WTC11 (cell line): ENCODE measurements around the gene EPDR1. TPM values are rescaled to one million over a fixed set of nuclear protein-coding genes. Genes with fewer than 3 reads are reported as not detected.

Experiments
- ATAC-seq: fragments of 200-7000 bp; cut with Tn5 transposase; 2 replicates; pipeline ENCODE4 v1.10.0; 2021; ENCODE audit warnings: mild to moderate bottlenecking, moderate library complexity
- CTCF ChIA-PET: fragments of 300-600 bp; sonication (Branson Sonifier 250); formaldehyde crosslinking; loops from one replicate; lab custom pipeline; 2021; ENCODE audit warnings: antibody characterized with exemption; lab: Charles Lee
- POLR2A ChIA-PET: fragments of 350-600 bp; sonication (Branson Sonifier 250); formaldehyde crosslinking; loops from one replicate; lab custom pipeline; 2021; ENCODE audit warnings: antibody characterized with exemption; lab: Charles Lee
- DNase-seq: peaks from one replicate; pipeline ENCODE4 v3.0.0; 2021; ENCODE audit warnings: low spot score
- H3K27ac Mint-ChIP-seq: 2 replicates; pipeline ENCODE4 v1.8.0; 2021; ENCODE audit warnings: mixed read lengths
- H3K27me3 Mint-ChIP-seq: 2 replicates; pipeline ENCODE4 v1.8.0; 2021; ENCODE audit warnings: low read depth, mild to moderate bottlenecking, moderate library complexity, mixed read lengths
- H3K36me3 Mint-ChIP-seq: 2 replicates; pipeline ENCODE4 v1.8.0; 2021; ENCODE audit warnings: mixed read lengths
- H3K4me1 Mint-ChIP-seq: 2 replicates; pipeline ENCODE4 v1.8.0; 2022; ENCODE audit warnings: mixed read lengths
- H3K4me3 Mint-ChIP-seq: 2 replicates; pipeline ENCODE4 v1.8.0; 2021; ENCODE audit warnings: mild to moderate bottlenecking, moderate library complexity, mixed read lengths
- H3K9me3 Mint-ChIP-seq: 2 replicates; pipeline ENCODE4 v1.8.0; 2021; ENCODE audit warnings: mixed read lengths
- CTCF ChIP-seq: fragments of 200-600 bp; IDR thresholded peaks from 2 replicates; pipeline ENCODE4 v1.8.0; 2022; ENCODE audit warnings: antibody characterized with exemption
- E2F4 ChIP-seq: sonication (generic); formaldehyde crosslinking; IDR thresholded peaks from 2 replicates; pipeline ENCODE4 v1.8.1; 2022; ENCODE audit warnings: low read depth, mild to moderate bottlenecking, moderate library complexity, missing genetic modification reagents, borderline replicate concordance
- ESRRA ChIP-seq: sonication (generic); formaldehyde crosslinking; IDR thresholded peaks from 2 replicates; pipeline ENCODE4 v1.8.1; 2022; ENCODE audit warnings: mild to moderate bottlenecking, missing genetic modification reagents, borderline replicate concordance
- FOXK1 ChIP-seq: sonication (generic); formaldehyde crosslinking; IDR thresholded peaks from 2 replicates; pipeline ENCODE4 v1.8.0; 2022; ENCODE audit warnings: mild to moderate bottlenecking, moderate library complexity, missing genetic modification reagents
- HMGA2 ChIP-seq: fragments of 250-450 bp; sonication (Bioruptor Pico); IDR thresholded peaks from 2 replicates; pipeline ENCODE4 v1.4.0; 2021; ENCODE audit warnings: mild to moderate bottlenecking, moderate library complexity
- JUN ChIP-seq: sonication (generic); formaldehyde crosslinking; IDR thresholded peaks from 2 replicates; pipeline ENCODE4 v1.8.0; 2023; ENCODE audit warnings: mild to moderate bottlenecking, missing genetic modification reagents
- NFATC4 ChIP-seq: fragments of 250-450 bp; sonication (Bioruptor Pico); IDR thresholded peaks from 2 replicates; pipeline ENCODE4 v1.9.0; 2021; ENCODE audit warnings: mild to moderate bottlenecking
- NFE2L1 ChIP-seq: sonication (generic); formaldehyde crosslinking; IDR thresholded peaks from 2 replicates; pipeline ENCODE4 v1.8.1; 2023; ENCODE audit warnings: missing genetic modification reagents
- NR3C1 ChIP-seq: sonication (generic); formaldehyde crosslinking; conservative IDR thresholded peaks from 2 replicates; pipeline ENCODE4 v1.8.1; 2023; ENCODE audit warnings: low read depth, mild to moderate bottlenecking, missing genetic modification reagents
- OVOL2 ChIP-seq: fragments of 250-450 bp; sonication (Bioruptor Pico); IDR thresholded peaks from 2 replicates; pipeline ENCODE4 v1.9.0; 2021; ENCODE audit warnings: mild to moderate bottlenecking, borderline replicate concordance
- RORB ChIP-seq: fragments of 250-450 bp; sonication (Bioruptor Pico); IDR thresholded peaks from 2 replicates; pipeline ENCODE4 v1.9.0; 2021; ENCODE audit warnings: mild to moderate bottlenecking
- SMAD3 ChIP-seq: sonication (generic); formaldehyde crosslinking; IDR thresholded peaks from 2 replicates; pipeline ENCODE4 v1.8.0; 2022; ENCODE audit warnings: missing genetic modification reagents, mild to moderate bottlenecking, borderline replicate concordance
- STAT6 ChIP-seq: sonication (generic); formaldehyde crosslinking; conservative IDR thresholded peaks from 2 replicates; pipeline ENCODE4 v1.8.1; 2023; ENCODE audit warnings: mild to moderate bottlenecking, low read depth, missing genetic modification reagents, moderate library complexity
- TP53 ChIP-seq: sonication (generic); formaldehyde crosslinking; IDR thresholded peaks from 2 replicates; pipeline ENCODE4 v1.8.1; 2023; ENCODE audit warnings: mild to moderate bottlenecking, missing genetic modification reagents
- USF2 ChIP-seq: sonication (generic); formaldehyde crosslinking; IDR thresholded peaks from 2 replicates; pipeline ENCODE4 v1.8.1; 2023; ENCODE audit warnings: mild to moderate bottlenecking, missing genetic modification reagents, moderate library complexity
- ZBTB43 ChIP-seq: sonication (generic); formaldehyde crosslinking; IDR thresholded peaks from 2 replicates; pipeline ENCODE4 v1.8.1; 2023; ENCODE audit warnings: mild to moderate bottlenecking, missing genetic modification reagents
- ZNF121 ChIP-seq: sonication (generic); formaldehyde crosslinking; IDR thresholded peaks from 2 replicates; pipeline ENCODE4 v1.8.0; 2023; ENCODE audit warnings: missing genetic modification reagents
- ZNF263 ChIP-seq: sonication (generic); formaldehyde crosslinking; IDR thresholded peaks from 2 replicates; pipeline ENCODE4 v1.8.1; 2022; ENCODE audit warnings: low read depth, mild to moderate bottlenecking, moderate library complexity, missing genetic modification reagents
- ZNF317 ChIP-seq: sonication (generic); formaldehyde crosslinking; IDR thresholded peaks from 2 replicates; pipeline ENCODE4 v1.8.1; 2023; ENCODE audit warnings: low read depth, mild to moderate bottlenecking, moderate library complexity, missing genetic modification reagents, borderline replicate concordance
- ZNF396 ChIP-seq: fragments of 250-450 bp; sonication (Bioruptor Pico); IDR thresholded peaks from 2 replicates; pipeline ENCODE4 v1.8.0; 2021; ENCODE audit warnings: mild to moderate bottlenecking, moderate library complexity, borderline replicate concordance
- ZNF416 ChIP-seq: fragments of 250-450 bp; sonication (Bioruptor Pico); IDR thresholded peaks from 2 replicates; pipeline ENCODE4 v1.9.0; 2021; ENCODE audit warnings: mild to moderate bottlenecking, inconsistent platforms
- ZNF512 ChIP-seq: sonication (generic); formaldehyde crosslinking; IDR thresholded peaks from 2 replicates; pipeline ENCODE4 v1.8.1; 2022; ENCODE audit warnings: missing genetic modification reagents, borderline replicate concordance
- ZSCAN18 ChIP-seq: fragments of 250-450 bp; sonication (Bioruptor Pico); IDR thresholded peaks from 2 replicates; pipeline ENCODE4 v2.1.2; 2022; ENCODE audit warnings: mild to moderate bottlenecking, moderate library complexity
- total RNA-seq: library from RNA; stranded (reverse); gene quantifications from 3 replicates; pipeline ENCODE4 v1.2.3, GENCODE V29; 2021
- TF ChIP-seq, protein P1 (sequence below): sonication (generic); formaldehyde crosslinking; IDR thresholded peaks from 2 replicates; pipeline ENCODE4 v1.8.1; 2023; ENCODE audit warnings: mild to moderate bottlenecking, missing genetic modification reagents

EPDR1 gene
- total RNA-seq, 1 experiment from 2014 or later = 7.4 TPM

DNA sequence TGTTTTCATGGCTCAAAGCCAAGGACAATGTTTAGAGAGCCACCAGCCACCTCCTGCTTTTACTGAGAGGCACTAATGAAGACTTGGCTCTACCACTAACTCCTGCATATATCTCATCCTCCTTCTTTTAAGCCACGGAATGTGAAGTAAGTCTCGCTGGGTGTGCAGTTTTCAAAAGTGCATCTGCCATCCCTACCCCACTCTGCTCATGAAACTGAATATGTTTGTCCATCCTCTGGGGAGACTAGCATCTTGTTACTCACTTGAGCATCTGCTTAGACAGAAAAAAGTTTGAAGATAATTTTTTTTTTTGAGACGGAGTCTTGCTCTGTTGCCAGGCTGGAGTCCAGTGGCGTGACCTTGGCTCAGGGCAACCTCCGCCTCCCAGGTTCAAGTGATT lies 40.8 kb downstream of the EPDR1 start:
- no peak for TF ChIP-seq SMAD3 (CRISPR knock-in tag)
- no peak for TF ChIP-seq ZSCAN18 (CRISPR knock-in tag)
- TF ChIP-seq ESRRA (CRISPR knock-in tag) = no peak
- no peak for TF ChIP-seq ZNF317 (CRISPR knock-in tag)
- no peak for TF ChIP-seq NFE2L1 (CRISPR knock-in tag)
- TF ChIP-seq USF2 (CRISPR knock-in tag) = no peak
- no peak for TF ChIP-seq ZNF416 (CRISPR knock-in tag)
- TF ChIP-seq ZNF396 (CRISPR knock-in tag) = no peak
- no peak for TF ChIP-seq ZBTB43 (CRISPR knock-in tag)
- no peak for TF ChIP-seq NR3C1 (CRISPR knock-in tag)
- ChIA-PET POLR2A (no interaction called here), CTCF (no interaction called here)
- Mint-ChIP-seq H3K27ac (no peak overlapping the region), H3K27me3 (no peaks in the 10 kb centered on the region), H3K4me3 (no peak overlapping the region), H3K36me3 (no peaks in the 10 kb centered on the region), H3K4me1 (no peaks in the 10 kb centered on the region), H3K9me3 (no peaks in the 10 kb centered on the region)
- ATAC-seq = no peak
- no peak for DNase-seq

DNA sequence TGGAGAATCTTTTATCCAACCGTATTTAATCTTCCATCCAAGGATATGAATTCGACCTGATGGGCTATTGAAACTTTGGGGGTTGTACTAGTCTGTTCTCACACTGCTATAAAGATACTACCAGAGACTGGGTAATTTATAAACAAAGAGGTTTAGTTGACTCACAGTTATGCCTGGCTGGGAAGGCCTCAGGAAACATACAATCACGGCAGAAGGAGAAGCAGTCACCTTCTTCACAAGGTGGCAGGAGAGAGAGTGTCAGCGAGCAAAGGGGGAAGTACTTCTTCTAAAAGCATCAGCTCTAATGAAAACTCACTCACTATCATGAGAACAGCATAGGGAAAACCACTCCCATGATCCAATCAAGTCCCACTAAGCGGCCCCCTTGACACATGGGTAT lies 43.8 kb downstream of the EPDR1 start:
- Mint-ChIP-seq H3K4me3 (no peak overlapping the region), H3K9me3 (no peaks in the 10 kb centered on the region), H3K36me3 (no peaks in the 10 kb centered on the region), H3K4me1 (no peaks in the 10 kb centered on the region), H3K27ac (no peak overlapping the region), H3K27me3 (no peaks in the 10 kb centered on the region)
- ATAC-seq (no peak), DNase-seq (no peak)
- CTCF ChIA-PET = no interaction called here
- POLR2A ChIA-PET = no interaction called here
- no peak for TF ChIP-seq FOXK1 (CRISPR knock-in tag)
- no peak for TF ChIP-seq JUN
- no peak for TF ChIP-seq ZNF263
- no peak for TF ChIP-seq NFE2L1 (CRISPR knock-in tag)
- no peak for TF ChIP-seq STAT6 (CRISPR knock-in tag)
- TF ChIP-seq HMGA2 (CRISPR knock-in tag) = no peak
- no peak for TF ChIP-seq CTCF
- no peak for TF ChIP-seq OVOL2 (CRISPR knock-in tag)
- no peak for TF ChIP-seq TP53 (CRISPR knock-in tag)
- no peak for TF ChIP-seq NFATC4 (CRISPR knock-in tag)
- no peak for TF ChIP-seq E2F4
- TF ChIP-seq NR3C1 (CRISPR knock-in tag) = no peak
- TF ChIP-seq ZNF121 (CRISPR knock-in tag) = no peak
- TF ChIP-seq ZNF512 (CRISPR knock-in tag) = no peak
- TF ChIP-seq RORB (CRISPR knock-in tag) = no peak
- TF ChIP-seq, protein P1, sequence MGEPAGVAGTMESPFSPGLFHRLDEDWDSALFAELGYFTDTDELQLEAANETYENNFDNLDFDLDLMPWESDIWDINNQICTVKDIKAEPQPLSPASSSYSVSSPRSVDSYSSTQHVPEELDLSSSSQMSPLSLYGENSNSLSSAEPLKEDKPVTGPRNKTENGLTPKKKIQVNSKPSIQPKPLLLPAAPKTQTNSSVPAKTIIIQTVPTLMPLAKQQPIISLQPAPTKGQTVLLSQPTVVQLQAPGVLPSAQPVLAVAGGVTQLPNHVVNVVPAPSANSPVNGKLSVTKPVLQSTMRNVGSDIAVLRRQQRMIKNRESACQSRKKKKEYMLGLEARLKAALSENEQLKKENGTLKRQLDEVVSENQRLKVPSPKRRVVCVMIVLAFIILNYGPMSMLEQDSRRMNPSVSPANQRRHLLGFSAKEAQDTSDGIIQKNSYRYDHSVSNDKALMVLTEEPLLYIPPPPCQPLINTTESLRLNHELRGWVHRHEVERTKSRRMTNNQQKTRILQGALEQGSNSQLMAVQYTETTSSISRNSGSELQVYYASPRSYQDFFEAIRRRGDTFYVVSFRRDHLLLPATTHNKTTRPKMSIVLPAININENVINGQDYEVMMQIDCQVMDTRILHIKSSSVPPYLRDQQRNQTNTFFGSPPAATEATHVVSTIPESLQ (CRISPR knock-in tag) = no peak
